Left lung (tissue), 10 donors: ENCODE data around the gene GFAP. TPM values are rescaled to one million over a fixed set of nuclear protein-coding genes. Genes with fewer than 3 reads are reported as not detected.

Experiments
- ATAC-seq: fragments of 200-7000 bp; cut with Tn5 transposase; one replicate; pipeline ENCODE4 v1.9.1; 2020; ENCODE audit warnings: moderate library complexity
- DNase-seq, 4 donors: peaks; one replicate each; pipeline ENCODE4 v3.0.0-alpha.2; 2013 to 2020
- H3K27ac ChIP-seq, 2 donors: fragments of 200-600 bp; sonication (generic) in 1 of 2; one replicate each; pipeline versions ENCODE4 v1.5.0 to v1.8.0; 2020 to 2021
- H3K27me3 ChIP-seq, 2 donors: fragments of 200-600 bp; sonication (generic) in 1 of 2; one replicate each; pipeline versions ENCODE4 v1.5.0 to v1.8.0; 2020 to 2021
- H3K36me3 ChIP-seq, 2 donors: fragments of 200-600 bp; sonication (generic) in 1 of 2; one replicate each; pipeline versions ENCODE4 v1.5.0 to v1.8.0; 2020 to 2021
- H3K4me1 ChIP-seq, 2 donors: fragments of 200-600 bp; one replicate each; pipeline ENCODE4 v1.8.0; 2021
- H3K4me3 ChIP-seq, 2 donors: fragments of 200-600 bp; sonication (generic) in 1 of 2; one replicate each; pipeline versions ENCODE4 v1.5.0 to v1.8.0; 2020 to 2021; ENCODE audit warnings: mild to moderate bottlenecking in 1 of 2
- H3K9me3 ChIP-seq, 2 donors: fragments of 200-600 bp; sonication (generic) in 1 of 2; one replicate each; pipeline versions ENCODE4 v1.5.0 to v1.8.0; 2020 to 2021
- intact Hi-C, 2 donors: fragments of 100-400 bp; cut with DNase I; formaldehyde crosslinking; loops; one replicate each; pipeline versions ENCODE4 v1.11.2 to v1.14.2; 2022
- polyA plus RNA-seq, 6 donors: library from polyadenylated mRNA; unstranded; fragments of 120-200 nt; gene quantifications; one replicate each; pipeline ENCODE4 v1.2.1, GENCODE V29; 2013; ENCODE audit not compliant: insufficient read length in 6 of 6
- total RNA-seq, 2 donors: library from RNA; stranded (reverse); fragmentation: NEBNext Ultra II Directional; extraction: Animal tissue kit (Norgen Biotek cat#: 25700); gene quantifications; one replicate each; pipeline ENCODE4 v1.2.1, GENCODE V29; 2021
- TF ChIP-seq, protein P1 (sequence below), 2 donors: fragments of 200-600 bp; sonication (generic) in 1 of 2; IDR thresholded peaks; one replicate each; pipeline versions ENCODE4 v1.5.0 to v1.8.0; 2021; ENCODE audit warnings: antibody characterized with exemption in 2 of 2
- donor health status: DM: no; HTN: yes; CAD: no.
- donor health status: DM: no; HTN: no; CAD: no.

The GFAP gene
- total and polyA plus RNA-seq, 8 donors: 0.14 to 1.1 (median 0.45) TPM; not detected in 2

DNA sequence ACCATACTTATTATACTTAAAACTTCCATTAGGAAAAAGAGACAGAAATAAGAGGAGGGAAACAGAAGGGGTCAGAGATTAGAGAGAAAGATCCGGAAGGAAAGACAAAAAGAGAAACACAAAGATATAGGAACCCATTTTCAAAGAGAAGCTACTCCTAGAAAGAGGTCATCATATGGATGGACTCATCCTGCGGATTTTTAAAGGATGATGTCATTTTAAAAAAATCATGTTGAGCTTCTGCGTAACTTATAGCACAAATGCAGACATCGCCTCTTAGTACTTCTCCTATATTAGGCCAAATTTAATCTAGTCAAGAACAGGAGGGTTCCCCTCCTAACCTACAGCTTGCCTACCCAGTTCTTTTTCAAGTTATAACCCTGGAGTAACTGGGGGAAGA, 34.2 kb downstream of the GFAP start:
- no peak for DNase-seq
- H3K27ac ChIP-seq: no peak overlapping the region
- H3K36me3 ChIP-seq: peaks cover 0 to 100% of the 10 kb centered on the region in 2 donors
- H3K27me3 ChIP-seq: no peaks in the 10 kb centered on the region
- no peaks in the 10 kb centered on the region for H3K4me1 ChIP-seq
- ATAC-seq: no peak
- intact Hi-C loops: no loop called here
- TF ChIP-seq, protein P1, sequence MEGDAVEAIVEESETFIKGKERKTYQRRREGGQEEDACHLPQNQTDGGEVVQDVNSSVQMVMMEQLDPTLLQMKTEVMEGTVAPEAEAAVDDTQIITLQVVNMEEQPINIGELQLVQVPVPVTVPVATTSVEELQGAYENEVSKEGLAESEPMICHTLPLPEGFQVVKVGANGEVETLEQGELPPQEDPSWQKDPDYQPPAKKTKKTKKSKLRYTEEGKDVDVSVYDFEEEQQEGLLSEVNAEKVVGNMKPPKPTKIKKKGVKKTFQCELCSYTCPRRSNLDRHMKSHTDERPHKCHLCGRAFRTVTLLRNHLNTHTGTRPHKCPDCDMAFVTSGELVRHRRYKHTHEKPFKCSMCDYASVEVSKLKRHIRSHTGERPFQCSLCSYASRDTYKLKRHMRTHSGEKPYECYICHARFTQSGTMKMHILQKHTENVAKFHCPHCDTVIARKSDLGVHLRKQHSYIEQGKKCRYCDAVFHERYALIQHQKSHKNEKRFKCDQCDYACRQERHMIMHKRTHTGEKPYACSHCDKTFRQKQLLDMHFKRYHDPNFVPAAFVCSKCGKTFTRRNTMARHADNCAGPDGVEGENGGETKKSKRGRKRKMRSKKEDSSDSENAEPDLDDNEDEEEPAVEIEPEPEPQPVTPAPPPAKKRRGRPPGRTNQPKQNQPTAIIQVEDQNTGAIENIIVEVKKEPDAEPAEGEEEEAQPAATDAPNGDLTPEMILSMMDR (IDR thresholded peaks at IDR 0.05): no peak
- H3K4me3 ChIP-seq: no peak overlapping the region
- H3K9me3 ChIP-seq: no peaks in the 10 kb centered on the region

DNA sequence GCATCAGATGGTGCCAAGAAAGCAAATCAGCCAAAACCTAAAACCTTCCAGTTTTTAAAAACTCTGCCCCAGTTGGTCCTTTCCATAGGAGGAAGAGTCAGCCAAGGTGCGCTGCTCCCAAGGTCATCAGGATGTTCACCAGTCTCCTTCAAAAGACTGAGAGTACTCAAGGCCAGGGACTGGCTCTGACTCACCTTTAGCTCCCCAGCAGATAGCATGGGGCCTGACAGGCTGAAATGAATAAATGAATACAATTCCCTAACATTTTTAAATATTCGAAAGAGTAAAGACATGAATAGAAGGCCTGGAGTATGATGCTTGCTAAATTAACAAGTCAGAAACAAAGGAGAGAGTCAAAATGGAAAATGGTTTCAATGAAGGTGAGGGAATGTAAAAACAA, 35.2 kb downstream of the GFAP start:
- ATAC-seq (no peak), DNase-seq (no peak)
- Histone ChIP-seq H3K4me3 (no peak overlapping the region), H3K27ac (no peak overlapping the region), H3K27me3 (no peaks in the 10 kb centered on the region), H3K4me1 (no peaks in the 10 kb centered on the region), H3K9me3 (no peaks in the 10 kb centered on the region), H3K36me3 (peaks cover 0 to 100% of the 10 kb centered on the region in 2 donors)
- intact Hi-C loops: no loop called here
- TF ChIP-seq, protein P1 (IDR thresholded peaks at IDR 0.05): no peak

DNA sequence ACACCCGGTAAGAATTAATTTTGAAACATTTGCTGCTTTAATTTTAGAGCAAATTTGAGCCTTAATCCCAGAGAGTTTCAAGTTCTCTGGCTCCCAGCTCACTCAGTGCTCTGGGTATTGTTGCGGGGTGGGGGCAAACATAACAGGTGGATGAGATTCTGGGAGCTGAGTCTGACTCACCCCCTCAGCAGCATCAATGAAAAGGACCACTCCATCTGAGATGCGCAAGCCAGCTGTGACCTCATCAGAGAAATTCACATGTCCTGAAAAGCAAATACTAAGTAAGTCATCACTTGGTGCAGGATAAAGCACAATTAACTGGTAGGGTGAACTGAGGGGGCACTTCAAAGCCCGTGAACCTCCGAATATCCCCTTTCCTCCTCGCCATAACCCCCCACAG, 35.9 kb downstream of the GFAP start:
- peaks cover 0 to 100% of the 10 kb centered on the region in 2 donors for H3K36me3 ChIP-seq

DNA sequence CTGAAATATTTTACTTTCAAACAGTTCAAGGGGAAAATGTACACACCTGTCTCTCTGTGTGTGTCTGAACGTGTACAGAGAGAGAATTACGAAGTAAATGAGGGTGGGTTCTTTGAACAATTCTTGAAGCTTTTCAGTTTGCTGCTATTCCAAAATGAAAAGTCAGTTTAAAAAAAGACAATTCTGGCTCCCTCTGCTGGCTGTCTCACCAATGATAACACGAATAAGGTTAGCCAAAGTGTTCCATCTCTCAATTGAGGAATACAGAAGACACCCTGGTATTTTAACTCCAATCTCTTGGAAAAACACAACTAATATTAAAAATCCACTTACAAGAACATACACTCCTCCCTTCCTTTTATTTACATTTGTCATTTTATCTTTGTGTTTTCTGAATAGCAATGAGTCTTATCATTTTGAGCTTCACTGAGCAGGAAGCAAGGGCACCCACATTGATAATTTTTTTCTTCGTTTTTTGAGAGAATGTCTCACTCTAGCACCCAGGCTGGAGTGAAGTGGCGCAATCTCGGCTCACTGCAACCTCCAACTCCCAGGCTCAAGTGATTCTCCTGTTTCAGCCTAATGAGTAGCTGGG, 36.6 kb downstream of the GFAP start:
- Histone ChIP-seq H3K4me3 (no peak overlapping the region), H3K27me3 (no peaks in the 10 kb centered on the region), H3K9me3 (no peaks in the 10 kb centered on the region), H3K27ac (no peak overlapping the region), H3K36me3 (peaks cover 0 to 99% of the 10 kb centered on the region in 2 donors), H3K4me1 (no peaks in the 10 kb centered on the region)
- ATAC-seq: peak; percentile 30
- peak in 2 of 4 donors; percentile 18 to 60 for DNase-seq
- intact Hi-C loops: no loop called here
- TF ChIP-seq, protein P1 (IDR thresholded peaks at IDR 0.05): peak; percentile 26 to 27

More for the DNA sequence above, 35.9 kb downstream of the GFAP start:
- no peak overlapping the region for H3K27ac ChIP-seq
- no peaks in the 10 kb centered on the region for H3K9me3 ChIP-seq
- intact Hi-C loops: no loop called here
- H3K4me1 ChIP-seq: no peaks in the 10 kb centered on the region
- DNase-seq: no peak
- no peak overlapping the region for H3K4me3 ChIP-seq
- ATAC-seq: no peak
- no peaks in the 10 kb centered on the region for H3K27me3 ChIP-seq
- TF ChIP-seq, protein P1 (IDR thresholded peaks at IDR 0.05): no peak

DNA sequence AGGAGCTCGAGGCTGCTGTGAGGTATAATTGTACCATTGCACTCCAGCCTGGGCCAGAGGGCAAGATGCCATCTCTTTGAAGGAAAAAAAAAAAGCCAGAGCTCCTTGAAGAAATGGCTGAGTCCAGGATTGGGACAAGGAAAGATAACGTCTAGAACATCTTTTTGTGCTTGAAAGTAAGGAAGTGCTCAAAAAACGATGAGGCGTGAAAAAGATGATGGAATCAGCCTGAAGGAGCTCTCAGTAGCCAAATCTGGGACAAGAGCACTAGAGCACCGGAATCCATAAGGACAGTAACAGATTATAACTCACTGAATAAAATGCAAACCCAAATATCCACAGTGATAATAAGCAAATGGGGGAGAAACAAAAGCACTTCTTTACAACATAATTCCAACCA, 38.2 kb downstream of the GFAP start:
- Histone ChIP-seq H3K27me3 (no peaks in the 10 kb centered on the region), H3K4me1 (no peaks in the 10 kb centered on the region), H3K27ac (no peak overlapping the region), H3K4me3 (no peak overlapping the region), H3K9me3 (no peaks in the 10 kb centered on the region), H3K36me3 (peaks cover 0 to 99% of the 10 kb centered on the region in 2 donors)
- no peak for ATAC-seq
- intact Hi-C loops: no loop called here
- DNase-seq: no peak
- TF ChIP-seq, protein P1 (IDR thresholded peaks at IDR 0.05): no peak
